Measurements from ENCODE around the gene IWS1.

DNA sequence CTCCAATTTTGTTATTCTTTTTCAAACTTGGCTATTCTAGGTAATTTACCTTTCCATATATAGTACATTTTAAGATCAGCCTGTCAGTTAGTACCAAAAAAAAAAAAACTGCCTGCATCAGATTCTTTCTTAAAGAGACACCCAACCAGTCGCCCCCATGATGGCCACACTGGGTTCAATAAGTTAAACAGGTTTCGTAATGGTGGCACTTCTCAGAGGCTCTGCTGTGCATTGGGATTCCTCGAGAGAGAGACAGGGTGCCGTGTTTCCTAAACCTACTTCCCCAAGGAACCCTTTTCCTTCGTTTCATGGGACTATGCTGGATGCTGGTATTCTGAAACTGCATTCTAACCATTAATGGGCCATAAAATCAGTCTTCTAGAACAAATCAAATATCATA lies 46.6 kb upstream of the IWS1 start:
- TF ChIP-seq, protein P1, sequence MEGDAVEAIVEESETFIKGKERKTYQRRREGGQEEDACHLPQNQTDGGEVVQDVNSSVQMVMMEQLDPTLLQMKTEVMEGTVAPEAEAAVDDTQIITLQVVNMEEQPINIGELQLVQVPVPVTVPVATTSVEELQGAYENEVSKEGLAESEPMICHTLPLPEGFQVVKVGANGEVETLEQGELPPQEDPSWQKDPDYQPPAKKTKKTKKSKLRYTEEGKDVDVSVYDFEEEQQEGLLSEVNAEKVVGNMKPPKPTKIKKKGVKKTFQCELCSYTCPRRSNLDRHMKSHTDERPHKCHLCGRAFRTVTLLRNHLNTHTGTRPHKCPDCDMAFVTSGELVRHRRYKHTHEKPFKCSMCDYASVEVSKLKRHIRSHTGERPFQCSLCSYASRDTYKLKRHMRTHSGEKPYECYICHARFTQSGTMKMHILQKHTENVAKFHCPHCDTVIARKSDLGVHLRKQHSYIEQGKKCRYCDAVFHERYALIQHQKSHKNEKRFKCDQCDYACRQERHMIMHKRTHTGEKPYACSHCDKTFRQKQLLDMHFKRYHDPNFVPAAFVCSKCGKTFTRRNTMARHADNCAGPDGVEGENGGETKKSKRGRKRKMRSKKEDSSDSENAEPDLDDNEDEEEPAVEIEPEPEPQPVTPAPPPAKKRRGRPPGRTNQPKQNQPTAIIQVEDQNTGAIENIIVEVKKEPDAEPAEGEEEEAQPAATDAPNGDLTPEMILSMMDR (IDR thresholded peaks at IDR 0.05 in 2 of 3, conservative IDR thresholded peaks at IDR 0.05 in 1 of 3; ENCODE audit: control insufficient read depth in 2 of 3, extremely low read depth in 1 of 3, insufficient read depth in 1 of 3, low read depth in 3 of 3, low read length in 3 of 3) = no peak
- TF ChIP-seq KDM1A (IDR thresholded peaks at IDR 0.05; ENCODE audit: borderline replicate concordance) (no peak), TCF3 (IDR thresholded peaks at IDR 0.05; ENCODE audit: borderline replicate concordance, insufficient read depth, low read depth, low read length) (no peak), ZNF24 (IDR thresholded peaks at IDR 0.05) (no peak), EED (IDR thresholded peaks at IDR 0.05; ENCODE audit: low read depth) (no peak), GATAD2B (conservative IDR thresholded peaks at IDR 0.05; ENCODE audit: low read depth) (no peak), CEBPB (IDR thresholded peaks at IDR 0.05; ENCODE audit: borderline replicate concordance in 1 of 2, low read depth in 2 of 2, low read length in 2 of 2) (no peak), TARDBP (IDR thresholded peaks at IDR 0.05; ENCODE audit: borderline replicate concordance) (no peak), BRCA1 (IDR thresholded peaks at IDR 0.05; ENCODE audit: low read depth, low read length) (no peak), NFYB (IDR thresholded peaks at IDR 0.05; ENCODE audit: insufficient read depth, low read depth, low read length) (no peak)

Data from GM12878 (cell line).